ENCODE measurements around the gene CC2D1A. TPM values are rescaled to one million over a fixed set of nuclear protein-coding genes. Genes with fewer than 3 reads are reported as not detected.

CC2D1A gene
- total RNA-seq, 1 donor from 2014 or later, result 22.6 TPM

GRCh38 chr19:13929956-13930355 is 24.0 kb downstream of the CC2D1A start:
- no peak for TF ChIP-seq EZH2 (IDR thresholded peaks at IDR 0.05; ENCODE audit: insufficient read depth, low read length)
- TF ChIP-seq CTCF (IDR thresholded peaks at IDR 0.05; ENCODE audit: insufficient read depth, low read depth, low read length), result no peak
- peaks cover 4% of the 10 kb centered on the region for H3K27me3 ChIP-seq (ENCODE audit: insufficient read depth, low read length)
- H4K20me1 ChIP-seq (ENCODE audit: insufficient read depth, low read length), result peaks cover 6% of the 10 kb centered on the region
- FAIRE-seq, result no peak
- peaks cover 7% of the 10 kb centered on the region for H3K27me3 Mint-ChIP-seq (ENCODE audit: low read depth, unreplicated experiment)
- no peak overlapping the region for H2AFZ ChIP-seq (ENCODE audit: low read depth, low read length)
- H3K36me3 ChIP-seq (ENCODE audit: insufficient read depth, low read length), result peaks cover under 1% of the 10 kb centered on the region
- no peaks in the 10 kb centered on the region for H3K4me1 ChIP-seq (ENCODE audit: insufficient read depth, low read length)
- no peak overlapping the region for H3K27ac ChIP-seq (ENCODE audit: low read depth, low read length)
- H3K9me3 Mint-ChIP-seq (ENCODE audit: unreplicated experiment), result peaks cover 2% of the 10 kb centered on the region
- no peak for DNase-seq (ENCODE audit: low read depth)
- H3K9ac ChIP-seq (ENCODE audit: low read length), result no peak overlapping the region
- peaks cover 15% of the 10 kb centered on the region for H3K36me3 Mint-ChIP-seq (ENCODE audit: low read depth, unreplicated experiment)
- no peak overlapping the region for H3K4me3 ChIP-seq (ENCODE audit: insufficient read depth, low read depth, low read length)
- no peak overlapping the region for H3K27ac Mint-ChIP-seq (ENCODE audit: unreplicated experiment)
- H3K9me3 ChIP-seq (ENCODE audit: insufficient read depth, low read depth, low read length), result no peaks in the 10 kb centered on the region
- no peaks in the 10 kb centered on the region for H3K79me2 ChIP-seq (ENCODE audit: insufficient read depth, low read length)
- H3K4me2 ChIP-seq (ENCODE audit: low read length), result no peak overlapping the region
- no peaks in the 10 kb centered on the region for H3K4me1 Mint-ChIP-seq (ENCODE audit: low read depth, unreplicated experiment)
- H3K4me3 Mint-ChIP-seq (ENCODE audit: unreplicated experiment), result no peak overlapping the region

GRCh38 chr19:13930402-13930801 is 24.4 kb downstream of the CC2D1A start:
- peaks cover 15% of the 10 kb centered on the region for H3K36me3 Mint-ChIP-seq (ENCODE audit: low read depth, unreplicated experiment)
- H3K4me2 ChIP-seq (ENCODE audit: low read length), result no peak overlapping the region
- H4K20me1 ChIP-seq (ENCODE audit: insufficient read depth, low read length), result peaks cover 7% of the 10 kb centered on the region
- no peak for TF ChIP-seq EZH2 (IDR thresholded peaks at IDR 0.05; ENCODE audit: insufficient read depth, low read length)
- no peak for TF ChIP-seq CTCF (IDR thresholded peaks at IDR 0.05; ENCODE audit: insufficient read depth, low read depth, low read length)
- no peaks in the 10 kb centered on the region for H3K36me3 ChIP-seq (ENCODE audit: insufficient read depth, low read length)
- H3K27ac Mint-ChIP-seq (ENCODE audit: unreplicated experiment), result no peak overlapping the region
- no peak overlapping the region for H2AFZ ChIP-seq (ENCODE audit: low read depth, low read length)
- no peak overlapping the region for H3K4me3 Mint-ChIP-seq (ENCODE audit: unreplicated experiment)
- peaks cover 4% of the 10 kb centered on the region for H3K27me3 ChIP-seq (ENCODE audit: insufficient read depth, low read length)
- no peak for FAIRE-seq
- H3K4me3 ChIP-seq (ENCODE audit: insufficient read depth, low read depth, low read length), result no peak overlapping the region
- peaks cover 2% of the 10 kb centered on the region for H3K9me3 Mint-ChIP-seq (ENCODE audit: unreplicated experiment)
- H3K9me3 ChIP-seq (ENCODE audit: insufficient read depth, low read depth, low read length), result no peaks in the 10 kb centered on the region
- no peak overlapping the region for H3K9ac ChIP-seq (ENCODE audit: low read length)
- H3K4me1 ChIP-seq (ENCODE audit: insufficient read depth, low read length), result no peaks in the 10 kb centered on the region
- no peaks in the 10 kb centered on the region for H3K79me2 ChIP-seq (ENCODE audit: insufficient read depth, low read length)
- H3K27me3 Mint-ChIP-seq (ENCODE audit: low read depth, unreplicated experiment), result peaks cover 7% of the 10 kb centered on the region
- H3K27ac ChIP-seq (ENCODE audit: low read depth, low read length), result no peak overlapping the region
- no peaks in the 10 kb centered on the region for H3K4me1 Mint-ChIP-seq (ENCODE audit: low read depth, unreplicated experiment)
- no peak for DNase-seq (ENCODE audit: low read depth)

- FAIRE-seq (no peak), DNase-seq (ENCODE audit: low read depth) (no peak)
- H3K4me3 ChIP-seq (ENCODE audit: insufficient read depth, low read depth, low read length), result no peak overlapping the region
- no peak overlapping the region for H3K27ac ChIP-seq (ENCODE audit: low read depth, low read length)
- H3K4me3 Mint-ChIP-seq (ENCODE audit: unreplicated experiment), result no peak overlapping the region
- no peaks in the 10 kb centered on the region for H3K9me3 ChIP-seq (ENCODE audit: insufficient read depth, low read depth, low read length)
- H3K79me2 ChIP-seq (ENCODE audit: insufficient read depth, low read length), result no peaks in the 10 kb centered on the region
- H3K36me3 ChIP-seq (ENCODE audit: insufficient read depth, low read length), result no peaks in the 10 kb centered on the region
- no peak overlapping the region for H3K4me2 ChIP-seq (ENCODE audit: low read length)
- peaks cover 7% of the 10 kb centered on the region for H3K27me3 Mint-ChIP-seq (ENCODE audit: low read depth, unreplicated experiment)
- no peak overlapping the region for H2AFZ ChIP-seq (ENCODE audit: low read depth, low read length)
- peaks cover 4% of the 10 kb centered on the region for H3K27me3 ChIP-seq (ENCODE audit: insufficient read depth, low read length)
- no peaks in the 10 kb centered on the region for H3K4me1 ChIP-seq (ENCODE audit: insufficient read depth, low read length)
- peaks cover 2% of the 10 kb centered on the region for H3K9me3 Mint-ChIP-seq (ENCODE audit: unreplicated experiment)
- no peak for TF ChIP-seq EZH2 (IDR thresholded peaks at IDR 0.05; ENCODE audit: insufficient read depth, low read length)
- no peak for TF ChIP-seq CTCF (IDR thresholded peaks at IDR 0.05; ENCODE audit: insufficient read depth, low read depth, low read length)
- H3K36me3 Mint-ChIP-seq (ENCODE audit: low read depth, unreplicated experiment), result peaks cover 14% of the 10 kb centered on the region
- H3K4me1 Mint-ChIP-seq (ENCODE audit: low read depth, unreplicated experiment), result no peaks in the 10 kb centered on the region
- peaks cover 7% of the 10 kb centered on the region for H4K20me1 ChIP-seq (ENCODE audit: insufficient read depth, low read length)
- H3K27ac Mint-ChIP-seq (ENCODE audit: unreplicated experiment), result no peak overlapping the region
- no peak overlapping the region for H3K9ac ChIP-seq (ENCODE audit: low read length)
Measured at GRCh38 chr19:13931391-13932148, 25.6 kb downstream of the CC2D1A start.

Measured in astrocyte (in vitro differentiated cells and primary cell).